GM21367 (cell line): ENCODE results near the gene SNX9.

Experiments used
- ATAC-seq: cut with Tn5 transposase; IDR thresholded peaks from one replicate; pipeline ENCODE4 v1.9.1; 2021; ENCODE audit not compliant: unreplicated experiment

The SNX9 gene

DNA sequence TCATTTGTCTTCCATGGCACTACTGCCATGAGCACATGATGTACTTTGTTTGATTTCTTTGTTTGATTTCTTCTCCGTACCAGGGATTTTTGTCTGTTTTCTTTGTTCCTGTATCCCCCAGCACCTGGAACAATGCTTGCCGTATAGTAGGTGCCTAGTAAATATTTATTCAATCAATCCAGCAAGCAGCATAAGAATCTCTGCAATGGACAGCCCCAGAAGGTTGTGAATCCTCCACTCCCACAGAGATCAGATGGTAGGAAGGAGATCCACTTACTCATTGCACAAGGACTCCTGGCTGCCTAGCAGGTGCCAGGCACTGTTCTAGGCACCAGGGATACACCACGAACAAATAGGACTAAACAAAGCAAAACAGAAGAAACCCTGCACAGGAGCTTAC, 151.9 kb downstream of the SNX9 start:
- ATAC-seq = no peak

DNA sequence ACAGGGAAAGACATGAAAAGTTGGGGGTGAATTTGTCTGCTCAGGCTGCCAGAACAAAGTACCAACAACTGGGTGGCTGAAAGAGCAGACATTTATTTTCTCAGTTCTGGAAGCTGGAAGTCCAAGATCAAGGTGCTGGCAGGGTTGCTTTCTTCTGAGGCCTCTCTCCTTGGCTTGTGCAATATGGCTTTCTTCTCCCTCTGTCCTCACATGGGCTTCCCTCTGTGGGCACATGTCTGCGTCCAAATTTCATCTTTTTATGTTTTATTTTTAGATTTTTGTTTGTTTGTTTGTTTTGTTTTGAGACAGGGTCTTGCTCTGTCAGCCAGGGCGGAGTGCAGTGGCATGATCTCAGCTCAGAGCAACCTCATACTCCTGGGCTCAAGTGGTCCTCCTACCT, 152.4 kb downstream of the SNX9 start:
- ATAC-seq = no peak

DNA sequence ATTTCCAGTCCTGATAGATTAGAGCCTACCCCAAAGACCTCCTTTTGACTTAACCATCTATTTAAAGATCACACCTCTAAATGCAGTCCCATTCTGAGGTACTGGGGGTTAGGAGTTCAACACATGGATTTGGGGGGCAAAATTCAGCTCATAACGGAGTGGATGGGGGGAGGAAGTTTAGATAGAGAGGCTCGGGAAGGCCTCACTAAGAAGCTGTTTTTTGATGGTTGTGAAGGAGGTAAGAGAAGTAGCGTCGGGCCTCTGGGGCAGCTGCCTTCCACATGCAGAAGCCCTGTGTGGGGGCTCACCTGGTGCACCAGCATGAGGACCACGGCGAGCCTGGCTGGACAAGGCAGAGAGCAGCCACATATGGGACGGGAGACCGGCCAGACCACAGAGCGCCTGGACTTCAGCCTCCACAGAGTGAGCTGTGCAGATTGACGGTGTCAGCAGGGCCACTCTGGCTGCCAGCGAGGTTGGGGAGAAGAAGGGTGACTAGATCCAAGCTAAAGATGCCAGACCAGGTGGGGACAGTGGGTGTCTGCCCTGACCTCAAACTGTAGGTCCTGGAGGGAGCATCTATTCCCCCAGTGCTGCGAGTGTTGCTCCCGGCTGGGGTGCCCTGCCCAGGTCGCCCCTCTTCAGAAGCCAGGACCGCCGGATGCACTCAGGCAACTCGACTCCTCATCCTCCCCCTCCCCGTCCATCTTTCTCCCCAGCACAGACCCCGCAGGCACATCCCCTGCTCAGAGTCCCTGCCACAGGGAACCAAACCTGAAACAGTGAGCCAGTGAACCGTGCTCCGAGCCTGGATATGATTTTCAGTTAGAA, 153.5 kb downstream of the SNX9 start:
- ATAC-seq = no peak

DNA sequence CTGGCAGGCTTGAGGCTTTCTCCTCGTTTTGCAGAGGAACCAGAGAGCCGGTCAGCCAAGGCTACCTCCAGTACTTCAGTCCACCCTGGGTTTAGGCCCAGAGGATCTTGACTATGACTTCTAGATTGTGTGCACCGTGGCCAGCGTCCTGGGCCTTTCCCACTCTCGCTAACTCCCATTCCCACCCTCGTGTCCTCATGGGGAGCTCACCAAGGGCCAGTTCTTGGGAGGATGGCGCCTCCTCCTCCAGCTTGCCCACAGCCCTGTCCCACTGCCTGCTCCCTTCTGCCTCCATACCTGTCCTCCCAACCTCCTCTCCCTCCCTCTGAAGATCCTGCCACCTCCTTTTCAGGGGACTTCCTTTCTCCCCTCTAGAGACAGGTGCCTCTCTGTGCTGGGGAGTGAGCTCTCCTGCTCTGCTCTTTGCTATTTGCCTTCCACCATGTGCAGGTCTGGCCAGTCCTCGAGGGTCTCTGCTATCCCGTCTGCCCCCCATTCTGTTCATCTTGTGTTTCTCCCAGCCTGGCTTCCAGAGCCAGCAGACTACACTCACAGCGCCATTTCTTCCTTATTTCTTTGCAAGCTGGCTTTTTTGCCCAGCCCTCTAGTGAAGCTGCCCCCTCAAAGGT, 154.2 kb downstream of the SNX9 start:
- ATAC-seq = no peak

DNA sequence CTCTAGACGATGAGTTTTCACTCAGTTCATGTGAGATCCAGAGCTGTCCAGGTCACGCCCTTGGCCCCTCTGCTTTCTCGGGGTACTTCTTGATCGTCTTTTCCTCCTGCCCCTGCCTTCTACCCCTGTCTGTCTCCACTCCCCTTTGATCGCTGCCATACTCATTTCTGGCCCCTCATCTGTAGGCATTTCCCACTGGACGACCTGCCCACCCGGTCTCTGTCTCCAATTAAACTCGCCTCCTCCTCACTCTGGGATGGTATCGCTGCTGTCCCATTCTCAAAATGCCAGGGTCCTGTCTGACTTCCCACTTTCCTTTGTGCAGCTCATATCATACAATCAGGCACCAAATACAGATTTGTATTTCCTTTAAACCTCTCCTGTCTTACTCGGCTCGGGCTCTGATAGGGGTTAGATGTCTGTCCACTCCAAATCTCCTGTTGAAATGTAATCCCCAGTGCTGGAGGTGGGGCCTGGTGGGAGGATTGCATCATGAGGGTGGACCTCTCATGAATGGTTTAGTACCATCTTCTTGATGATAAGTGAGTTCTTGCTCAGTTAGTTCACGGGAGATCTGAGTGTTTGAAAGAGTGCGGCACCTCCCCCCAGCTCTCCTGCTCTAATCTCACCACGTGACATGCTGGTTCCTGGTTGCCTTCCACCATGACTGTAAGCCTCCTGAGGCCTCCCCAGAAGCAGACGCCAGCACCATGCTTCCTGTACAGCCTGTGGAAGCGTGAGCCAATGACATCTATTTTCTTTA, 155.2 kb downstream of the SNX9 start:
- ATAC-seq = no peak

DNA sequence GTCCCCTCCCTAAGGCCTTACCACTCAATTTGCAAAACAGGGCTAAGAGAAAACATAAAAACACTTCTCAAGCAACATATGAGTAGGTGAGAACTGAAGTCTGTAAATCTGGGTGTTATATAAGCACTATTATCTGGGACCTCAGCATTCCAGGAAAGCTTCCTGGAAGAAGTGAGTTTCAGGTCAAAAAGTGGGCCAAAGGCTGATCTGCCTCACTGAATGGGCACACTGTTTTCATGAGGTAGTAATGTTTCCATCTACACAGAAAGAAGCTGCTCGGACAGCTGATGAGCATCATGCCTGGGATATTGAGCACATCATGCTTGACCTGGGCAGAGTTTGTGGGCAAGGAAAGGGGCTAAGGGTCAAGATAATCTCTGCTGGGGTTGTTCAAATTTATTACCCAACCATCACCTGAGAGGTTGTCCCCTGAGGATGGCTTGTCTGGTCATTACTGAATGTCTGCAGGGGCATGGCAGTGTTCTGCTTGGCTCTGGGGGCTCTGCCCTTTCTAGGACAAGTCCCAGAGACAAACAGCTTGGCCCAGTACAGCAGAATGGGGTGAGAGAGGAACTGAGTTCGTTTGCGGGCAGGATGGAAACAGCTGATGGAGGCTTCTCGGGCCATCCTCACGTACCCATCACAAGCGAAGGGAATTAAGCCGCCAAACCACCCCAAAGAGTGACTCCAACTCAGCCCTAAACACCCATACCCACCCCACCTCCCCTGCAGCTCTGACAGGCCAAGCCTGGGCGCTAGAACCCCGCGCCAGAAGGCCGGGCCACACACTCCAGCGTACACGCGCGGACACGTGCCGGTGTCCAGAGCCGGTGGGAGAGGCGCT, 157.5 kb downstream of the SNX9 start:
- peak; percentile 5 for ATAC-seq

DNA sequence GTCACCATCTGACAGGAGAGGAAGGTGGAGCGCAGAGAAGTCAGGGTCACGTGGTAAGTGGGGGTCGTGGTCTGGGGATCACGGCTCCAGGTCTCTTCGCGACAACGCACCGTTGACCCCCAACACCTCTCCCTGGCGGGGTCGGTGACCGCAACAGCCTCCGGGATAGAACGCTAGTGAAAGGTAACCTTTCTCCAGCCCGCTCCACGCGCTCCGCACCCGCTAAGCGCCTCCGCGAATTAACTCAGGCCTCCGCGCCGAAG, 158.0 kb downstream of the SNX9 start:
- peak; percentile 13 for ATAC-seq

DNA sequence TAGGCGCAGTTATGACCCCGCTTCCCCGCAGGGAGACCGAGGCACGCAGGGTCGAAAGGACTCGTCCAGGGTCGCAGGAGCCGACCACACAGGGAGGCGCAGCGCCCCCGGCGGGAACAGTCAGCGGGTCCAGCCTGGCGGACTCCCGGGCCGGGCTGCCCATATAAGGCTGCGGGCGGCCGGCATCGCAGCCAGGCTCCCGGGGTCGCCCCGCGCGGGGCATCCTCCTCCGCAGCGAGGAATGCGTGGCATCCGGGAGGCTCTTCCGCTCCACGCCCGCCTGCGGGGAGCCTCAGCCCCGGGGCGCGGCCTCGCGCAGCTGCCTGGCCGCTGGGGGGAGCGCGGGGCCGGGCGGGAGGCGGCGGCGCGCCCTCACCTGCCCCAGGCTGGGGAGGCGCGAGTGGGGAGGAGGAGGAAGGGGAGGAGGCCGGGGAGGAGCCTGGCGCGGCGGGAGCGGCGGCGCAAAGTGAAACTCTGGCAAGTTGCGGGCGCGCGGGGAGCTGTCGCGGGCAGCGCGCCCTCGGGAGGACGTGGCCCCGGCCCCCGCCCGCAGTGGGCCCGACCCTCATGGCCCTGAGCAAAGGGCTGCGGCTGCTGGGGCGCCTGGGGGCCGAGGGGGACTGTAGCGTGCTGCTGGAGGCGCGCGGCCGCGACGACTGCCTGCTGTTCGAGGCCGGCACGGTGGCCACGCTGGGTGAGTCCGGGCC, 158.5 kb downstream of the SNX9 start, which contains the start of gene SYNJ2:
Gene SYNJ2, plus strand, starts transcription at position 469 of the 707 bp plus-strand sequence. Its CDS starts 99 bp downstream, at position 568.
- peak; percentile 73 for ATAC-seq

DNA sequence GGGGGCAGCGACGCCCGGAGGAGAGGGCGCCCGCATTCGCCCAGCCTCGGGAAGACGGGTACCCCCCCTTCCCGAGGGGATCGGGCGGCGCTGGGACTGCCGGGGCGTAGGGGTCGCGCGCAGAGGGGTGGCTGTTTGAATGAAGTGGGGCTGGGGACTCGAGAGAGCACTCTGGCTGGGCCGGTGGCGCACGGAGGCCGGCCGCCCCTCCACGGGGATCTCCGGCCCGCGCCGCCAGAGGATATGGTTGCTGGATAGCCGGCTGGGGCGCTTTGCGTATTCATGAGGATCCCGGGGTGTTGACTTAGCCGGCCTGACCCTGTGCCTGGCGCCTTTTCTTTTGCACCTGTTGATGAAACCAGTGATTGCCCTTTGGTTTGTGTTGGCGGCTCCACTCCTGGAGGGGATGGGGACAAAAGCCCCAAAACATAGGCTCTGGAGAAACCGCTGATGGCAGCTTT, 159.1 kb downstream of the SNX9 start:
- ATAC-seq = peak; percentile 39

DNA sequence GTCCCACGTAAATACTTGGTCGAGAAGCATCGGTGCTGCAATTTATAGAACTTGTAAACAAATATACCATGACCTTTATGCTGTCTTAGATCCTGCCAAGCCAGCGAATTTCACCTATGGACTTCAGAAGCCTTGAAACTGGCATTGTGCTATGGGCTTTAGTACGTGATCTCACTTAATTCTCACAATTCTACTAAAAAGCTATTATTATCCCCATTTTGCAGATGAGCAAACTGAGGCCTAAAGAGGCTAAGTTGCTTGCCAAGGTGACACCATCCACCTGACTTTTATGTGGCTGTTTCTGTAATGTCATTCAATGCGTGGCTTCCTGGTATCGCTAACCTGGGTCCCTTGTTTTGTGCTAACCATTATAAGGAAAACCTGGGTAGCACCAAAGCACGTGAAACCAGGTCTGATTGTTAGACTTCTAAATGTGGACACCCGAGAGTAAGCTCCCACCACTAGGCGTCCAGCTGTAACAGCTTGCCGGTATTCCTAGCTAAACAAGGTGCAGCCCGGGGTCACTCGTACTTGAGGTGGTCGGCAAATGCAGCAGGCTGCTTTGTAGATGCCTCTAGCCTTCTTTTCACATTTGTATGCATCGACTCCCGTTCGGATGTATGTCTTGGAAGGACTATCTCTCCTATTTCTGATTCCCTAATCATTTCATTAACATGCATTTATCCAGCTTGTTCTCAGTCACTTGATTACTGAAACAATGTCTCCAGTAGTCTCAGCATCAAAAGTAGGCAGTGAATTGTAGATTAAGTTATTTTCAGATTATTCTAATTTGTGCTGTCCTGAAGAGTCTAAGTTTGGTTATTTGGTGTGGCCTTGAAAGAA, 159.7 kb downstream of the SNX9 start:
- no peak for ATAC-seq

DNA sequence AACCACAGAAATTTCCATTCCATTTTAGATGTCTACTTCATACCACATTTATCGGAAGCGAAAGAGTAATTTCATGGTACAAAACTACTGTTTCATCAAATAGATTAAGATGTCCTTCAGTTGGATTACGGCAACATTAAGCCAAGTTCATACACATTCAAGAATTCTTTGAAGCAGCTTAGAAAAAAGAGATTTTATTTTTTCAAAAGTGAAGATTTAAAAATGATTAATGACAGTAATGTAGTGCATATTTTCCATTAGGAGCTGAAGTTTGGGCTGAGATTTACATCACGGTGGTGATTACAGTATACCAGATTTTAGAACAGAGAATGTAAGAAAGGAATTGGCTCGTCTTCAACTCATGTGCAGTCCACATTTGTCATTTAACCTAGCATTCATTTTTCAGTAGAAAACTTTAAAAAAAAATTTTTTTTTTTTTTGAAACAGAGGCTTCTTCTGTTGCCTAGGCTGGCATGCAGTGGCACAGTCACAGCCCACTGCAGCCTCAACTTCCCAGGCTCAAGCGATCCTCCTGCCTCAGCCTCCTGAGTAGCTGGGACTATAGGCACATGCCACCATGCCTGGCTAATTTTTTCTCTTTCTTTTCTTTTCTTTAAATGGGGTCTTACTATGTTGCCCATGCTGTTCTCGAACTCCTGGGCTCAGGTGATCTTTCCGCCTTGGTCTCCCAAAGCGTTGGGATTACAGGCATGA, 160.5 kb downstream of the SNX9 start:
- no peak for ATAC-seq

DNA sequence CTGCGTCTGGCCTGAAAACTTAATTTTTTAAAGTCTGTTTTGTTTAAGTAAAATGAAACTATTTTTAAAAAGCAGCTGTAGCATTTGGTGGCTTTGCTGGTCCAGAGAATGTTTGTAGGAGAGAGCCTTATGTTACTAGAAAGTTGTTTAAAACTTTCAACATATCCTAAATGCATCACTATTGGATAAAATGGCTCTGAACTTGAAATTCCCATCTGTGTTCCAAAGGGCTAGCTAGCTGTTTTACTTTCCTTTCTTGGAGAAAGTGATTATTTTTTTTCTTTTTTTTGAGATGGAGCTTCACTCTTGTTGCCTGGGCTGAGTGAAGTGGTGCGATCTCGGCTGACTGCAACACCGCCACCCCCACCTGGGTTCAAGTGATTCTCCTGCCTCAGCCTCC, 161.1 kb downstream of the SNX9 start:
- ATAC-seq = no peak

DNA sequence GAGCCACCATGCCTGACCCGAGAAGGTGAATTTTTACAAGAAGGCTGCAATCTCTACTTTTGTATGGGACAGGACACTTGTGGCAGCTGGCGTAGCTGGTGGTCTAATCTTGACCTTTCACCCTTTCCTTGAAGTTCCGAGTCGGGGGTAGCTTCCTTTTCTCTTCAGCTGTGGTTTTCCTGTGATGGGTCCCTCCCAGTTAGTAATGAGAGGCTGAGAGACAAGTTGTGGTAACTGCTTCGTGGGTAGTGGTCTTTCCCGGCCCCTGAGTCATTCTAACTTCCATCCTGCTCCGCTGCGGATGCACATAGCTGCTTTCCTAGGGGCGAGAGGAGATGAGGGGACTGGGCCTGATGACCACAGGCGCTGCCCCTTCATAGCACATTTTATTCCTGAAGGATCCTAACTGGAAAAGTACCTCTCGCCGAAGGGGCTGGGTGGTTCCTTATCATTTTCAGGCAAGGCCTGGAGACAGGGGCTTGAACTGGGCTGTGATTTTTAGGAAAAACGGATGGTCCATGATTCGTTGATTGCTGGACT, 161.7 kb downstream of the SNX9 start:
- no peak for ATAC-seq

DNA sequence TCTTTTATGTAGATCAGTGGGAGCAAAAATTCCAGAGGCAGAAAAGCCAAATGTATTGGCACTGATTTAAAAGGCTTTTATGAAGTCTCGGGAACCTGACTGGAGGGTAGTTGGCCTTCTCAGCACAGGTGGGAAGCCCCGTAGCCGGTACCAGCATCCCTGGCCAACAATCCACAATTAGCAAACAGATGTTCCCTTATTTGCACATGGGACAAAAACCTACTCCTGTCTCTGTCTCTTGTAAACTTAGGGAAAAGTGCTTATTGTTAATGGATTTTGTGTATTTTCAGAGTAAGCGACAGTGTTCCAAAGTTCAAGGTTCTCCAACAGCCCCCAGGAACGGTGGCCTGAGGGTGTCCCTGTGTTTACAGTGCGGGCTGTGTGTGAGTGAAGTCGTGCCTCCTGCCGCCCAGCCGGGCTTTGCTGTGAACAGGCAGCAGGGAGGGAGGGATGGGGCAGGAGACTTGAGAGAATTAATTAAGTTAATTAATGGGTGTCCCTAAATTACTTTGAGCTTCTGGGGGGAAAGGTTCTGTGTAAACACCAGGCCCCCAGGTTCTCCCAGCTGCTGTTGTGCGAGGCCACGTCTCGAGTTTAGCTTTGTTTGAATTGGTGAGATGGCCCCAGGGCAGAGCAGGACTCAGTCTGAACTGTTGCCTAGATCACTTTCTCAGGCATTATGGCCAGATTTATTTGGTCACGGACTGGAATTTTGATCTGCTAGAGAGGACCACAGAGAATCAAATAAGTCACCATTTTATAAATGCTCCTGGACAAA, 162.5 kb downstream of the SNX9 start:
- no peak for ATAC-seq

DNA sequence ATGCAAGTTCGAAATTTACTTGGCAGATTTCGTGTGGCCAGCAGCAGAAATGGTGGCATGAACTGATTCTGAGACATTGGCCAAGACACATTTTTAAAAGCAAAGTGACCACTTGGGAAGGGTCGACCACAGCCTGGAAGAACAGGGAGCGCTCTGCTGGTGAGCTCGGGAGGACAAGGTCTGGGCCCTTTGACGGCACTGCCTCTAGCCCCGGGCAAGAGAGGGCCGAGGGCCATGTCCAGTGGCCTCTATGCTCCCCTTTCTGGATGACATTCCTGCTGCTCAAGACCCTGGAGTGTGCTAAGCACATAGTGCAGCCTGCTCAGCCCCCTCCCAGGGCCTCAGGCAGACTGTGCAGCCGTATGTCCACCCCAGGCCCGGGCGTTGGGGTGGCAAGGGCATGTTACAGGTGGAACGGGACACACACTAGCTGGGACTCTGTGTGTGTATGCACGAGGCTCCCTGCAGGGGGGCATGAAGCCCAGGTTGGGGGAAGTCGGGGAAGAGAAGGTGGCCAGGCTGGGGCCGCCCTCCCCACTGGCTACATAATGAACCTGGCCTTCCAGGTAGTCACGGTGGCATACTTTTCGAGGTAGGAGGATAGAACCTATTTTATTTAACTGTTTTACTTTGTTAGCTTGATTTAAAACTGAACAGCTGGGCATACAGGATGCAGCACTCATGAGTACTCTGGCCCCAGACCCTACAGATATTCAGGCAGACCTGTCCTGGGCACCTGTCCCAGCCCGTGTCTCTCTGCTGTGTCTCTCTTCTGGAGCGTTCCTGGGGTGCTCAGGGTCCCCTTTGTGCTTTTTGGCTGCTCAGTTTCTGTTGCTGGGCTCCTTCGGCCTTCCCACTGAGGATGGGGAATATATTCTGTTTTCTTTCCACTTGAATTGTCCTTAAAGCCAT, 165.0 kb downstream of the SNX9 start:
- no peak for ATAC-seq

DNA sequence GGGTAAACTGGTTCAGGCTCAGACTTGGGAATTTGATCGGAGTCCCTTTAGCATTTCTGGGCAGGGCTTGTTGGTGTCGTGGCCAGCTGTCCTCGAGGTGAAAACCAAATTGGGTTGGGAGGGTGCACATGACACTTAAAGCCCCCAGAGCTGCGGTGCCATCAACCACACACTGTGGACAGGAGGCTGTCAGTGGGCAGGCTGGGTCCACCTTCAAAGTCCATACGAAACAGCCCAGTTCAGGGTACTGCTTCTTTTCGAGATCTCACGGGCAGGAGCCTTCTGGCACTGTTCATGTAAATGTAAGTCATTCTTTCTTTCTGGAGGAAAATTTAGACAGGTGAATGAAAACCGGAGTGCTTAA, 165.6 kb downstream of the SNX9 start:
- no peak for ATAC-seq
